ENCODE results near the gene NUP210L.

DNA sequence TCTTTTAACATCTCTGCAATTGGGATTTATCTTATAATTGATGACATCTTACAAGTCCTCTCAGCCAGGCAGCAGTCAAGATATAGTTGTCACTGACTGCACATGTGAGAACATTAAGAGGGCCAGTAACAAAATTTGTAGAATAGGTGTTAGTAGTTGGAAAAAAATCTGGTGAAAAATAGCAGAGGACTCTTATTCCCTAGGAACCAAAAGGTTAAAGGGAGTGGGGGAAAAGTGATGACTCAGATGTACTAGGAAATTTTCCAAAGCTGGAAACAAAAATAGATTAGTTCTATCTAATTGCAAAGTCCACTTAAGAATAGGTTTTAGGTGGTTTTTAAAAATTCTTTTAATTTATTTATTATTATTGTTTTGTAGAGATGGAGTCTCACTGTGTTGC, 3.6 kb downstream of the NUP210L start:
- TF ChIP-seq EZH2 (IDR thresholded peaks at IDR 0.05; ENCODE audit: low read depth) = no peak
- TF ChIP-seq, protein P1, sequence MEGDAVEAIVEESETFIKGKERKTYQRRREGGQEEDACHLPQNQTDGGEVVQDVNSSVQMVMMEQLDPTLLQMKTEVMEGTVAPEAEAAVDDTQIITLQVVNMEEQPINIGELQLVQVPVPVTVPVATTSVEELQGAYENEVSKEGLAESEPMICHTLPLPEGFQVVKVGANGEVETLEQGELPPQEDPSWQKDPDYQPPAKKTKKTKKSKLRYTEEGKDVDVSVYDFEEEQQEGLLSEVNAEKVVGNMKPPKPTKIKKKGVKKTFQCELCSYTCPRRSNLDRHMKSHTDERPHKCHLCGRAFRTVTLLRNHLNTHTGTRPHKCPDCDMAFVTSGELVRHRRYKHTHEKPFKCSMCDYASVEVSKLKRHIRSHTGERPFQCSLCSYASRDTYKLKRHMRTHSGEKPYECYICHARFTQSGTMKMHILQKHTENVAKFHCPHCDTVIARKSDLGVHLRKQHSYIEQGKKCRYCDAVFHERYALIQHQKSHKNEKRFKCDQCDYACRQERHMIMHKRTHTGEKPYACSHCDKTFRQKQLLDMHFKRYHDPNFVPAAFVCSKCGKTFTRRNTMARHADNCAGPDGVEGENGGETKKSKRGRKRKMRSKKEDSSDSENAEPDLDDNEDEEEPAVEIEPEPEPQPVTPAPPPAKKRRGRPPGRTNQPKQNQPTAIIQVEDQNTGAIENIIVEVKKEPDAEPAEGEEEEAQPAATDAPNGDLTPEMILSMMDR (conservative IDR thresholded peaks at IDR 0.05) = no peak
